GM13977 (cell line): ENCODE measurements around the gene MRPL17.

Source experiments
- DNase-seq: peaks from one replicate; pipeline ENCODE4 v3.0.0; 2012; ENCODE audit warnings: low spot score
- in situ Hi-C: fragments of 300-500 bp; cut with MboI; formaldehyde crosslinking; loops from one replicate; pipeline ENCODE4 v1.12.0; 2022; ENCODE audit warnings: low sequenced_read_pairs, low pct_unique_long_range_greater_than_20kb, mixed read lengths, inconsistent platforms; ENCODE audit not compliant: unreplicated experiment
- TF ChIP-seq, protein P1 (sequence below): IDR thresholded peaks from 2 replicates; pipeline ENCODE4 v1.5.1; 2012; ENCODE audit warnings: mild to moderate bottlenecking, control low read depth; ENCODE audit not compliant: insufficient read depth; ENCODE audit errors: extremely low read depth, missing control alignments

MRPL17 gene

DNA sequence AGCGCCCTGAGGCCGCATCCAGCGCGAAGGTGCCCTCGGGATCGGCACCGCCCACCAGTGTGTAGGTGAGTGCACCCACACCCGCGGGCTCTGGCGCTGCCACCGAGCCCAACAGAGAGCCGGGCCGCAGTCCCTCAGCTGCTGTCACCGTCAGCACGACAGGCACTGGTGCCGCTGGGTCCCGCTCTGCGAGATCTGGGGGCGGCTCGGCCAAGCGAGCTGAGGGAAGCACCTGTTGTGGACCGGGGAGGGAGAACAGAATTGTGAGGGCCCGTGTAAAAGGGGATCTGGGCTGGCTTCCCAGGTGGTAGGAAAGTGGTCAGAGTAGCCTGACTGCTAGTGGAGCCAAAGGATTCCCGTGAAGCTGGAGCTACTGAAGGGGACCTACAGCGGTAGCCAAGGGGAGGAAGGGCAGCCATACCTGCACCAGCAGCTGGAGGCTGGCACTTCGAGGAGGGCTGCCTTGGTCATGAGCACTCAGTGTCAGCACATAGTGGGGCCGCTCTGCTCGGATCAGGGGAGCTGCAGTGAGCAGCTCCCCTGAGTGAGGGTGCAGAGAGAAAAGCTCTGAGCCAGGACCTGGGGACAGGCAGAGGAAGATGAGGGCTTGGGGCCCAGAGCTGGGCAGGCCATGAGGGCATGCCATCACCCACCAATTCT is 52.4 kb downstream of the MRPL17 start:
- in situ Hi-C loops: no loop called here

More for the DNA sequence above, 52.4 kb downstream of the MRPL17 start:
- TF ChIP-seq, protein P1, sequence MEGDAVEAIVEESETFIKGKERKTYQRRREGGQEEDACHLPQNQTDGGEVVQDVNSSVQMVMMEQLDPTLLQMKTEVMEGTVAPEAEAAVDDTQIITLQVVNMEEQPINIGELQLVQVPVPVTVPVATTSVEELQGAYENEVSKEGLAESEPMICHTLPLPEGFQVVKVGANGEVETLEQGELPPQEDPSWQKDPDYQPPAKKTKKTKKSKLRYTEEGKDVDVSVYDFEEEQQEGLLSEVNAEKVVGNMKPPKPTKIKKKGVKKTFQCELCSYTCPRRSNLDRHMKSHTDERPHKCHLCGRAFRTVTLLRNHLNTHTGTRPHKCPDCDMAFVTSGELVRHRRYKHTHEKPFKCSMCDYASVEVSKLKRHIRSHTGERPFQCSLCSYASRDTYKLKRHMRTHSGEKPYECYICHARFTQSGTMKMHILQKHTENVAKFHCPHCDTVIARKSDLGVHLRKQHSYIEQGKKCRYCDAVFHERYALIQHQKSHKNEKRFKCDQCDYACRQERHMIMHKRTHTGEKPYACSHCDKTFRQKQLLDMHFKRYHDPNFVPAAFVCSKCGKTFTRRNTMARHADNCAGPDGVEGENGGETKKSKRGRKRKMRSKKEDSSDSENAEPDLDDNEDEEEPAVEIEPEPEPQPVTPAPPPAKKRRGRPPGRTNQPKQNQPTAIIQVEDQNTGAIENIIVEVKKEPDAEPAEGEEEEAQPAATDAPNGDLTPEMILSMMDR: no peak
- DNase-seq: no peak
